Neural progenitor cell (in vitro differentiated cells): ENCODE data around the gene SNX11. TPM values are rescaled to one million over a fixed set of nuclear protein-coding genes. Genes with fewer than 3 reads are reported as not detected.
"Not testable (repeated sequence)": the region's sequence is repeated elsewhere in the genome, so short reads cannot be mapped to it uniquely, and the experiment has no call there.

Source experiments
- DNase-seq: peaks from one replicate; pipeline ENCODE4 v3.0.0-alpha.2; 2016; ENCODE audit warnings: low spot score
- H2AFZ ChIP-seq: fragments of 200-600 bp; sonication (generic); replicated peaks from 2 replicates; pipeline ENCODE4 v1.6.1; 2016; ENCODE audit warnings: antibody characterized with exemption
- H3F3A ChIP-seq: fragments of 200-600 bp; sonication (generic); 2 replicates; pipeline ENCODE4 v1.6.1; 2016; ENCODE audit warnings: antibody characterized with exemption, low read depth
- H3K27ac ChIP-seq: fragments of 200-600 bp; sonication (generic); 2 replicates; pipeline ENCODE4 v1.5.1; 2016; ENCODE audit warnings: mild to moderate bottlenecking
- H3K27me3 ChIP-seq: fragments of 200-600 bp; sonication (generic); 2 replicates; pipeline ENCODE4 v1.6.1; 2016; ENCODE audit warnings: mild to moderate bottlenecking, moderate library complexity
- H3K36me3 ChIP-seq: fragments of 200-600 bp; sonication (generic); 2 replicates; pipeline ENCODE4 v1.5.1; 2016
- H3K4me1 ChIP-seq: fragments of 200-600 bp; sonication (generic); 2 replicates; pipeline ENCODE4 v1.6.1; 2016; ENCODE audit warnings: mixed run types
- H3K4me2 ChIP-seq: fragments of 200-600 bp; sonication (generic); 2 replicates; pipeline ENCODE4 v1.6.1; 2016
- H3K4me3 ChIP-seq: fragments of 200-600 bp; sonication (generic); 2 replicates; pipeline ENCODE4 v1.5.1; 2016
- H3K79me2 ChIP-seq: fragments of 200-600 bp; sonication (generic); 2 replicates; pipeline ENCODE4 v1.6.1; 2016; ENCODE audit warnings: low read depth
- H3K9ac ChIP-seq: fragments of 200-600 bp; sonication (generic); 2 replicates; pipeline ENCODE4 v1.6.1; 2016
- H3K9me3 ChIP-seq: fragments of 200-600 bp; sonication (generic); 2 replicates; pipeline ENCODE4 v1.5.1; 2016; ENCODE audit warnings: low read depth
- H4K20me1 ChIP-seq: fragments of 200-600 bp; sonication (generic); 2 replicates; pipeline ENCODE4 v1.6.1; 2016; ENCODE audit warnings: low read depth
- H3K27ac Mint-ChIP-seq: 3 replicates; pipeline ENCODE4 v1.8.0; 2021; ENCODE audit warnings: mixed read lengths
- H3K27me3 Mint-ChIP-seq: 2 replicates; pipeline ENCODE4 v1.8.0; 2022; ENCODE audit warnings: low read depth, mild to moderate bottlenecking, inconsistent platforms, moderate library complexity, mixed read lengths; ENCODE audit not compliant: insufficient read depth
- H3K36me3 Mint-ChIP-seq: 3 replicates; pipeline ENCODE4 v1.8.0; 2021; ENCODE audit warnings: mixed read lengths
- H3K4me1 Mint-ChIP-seq: 3 replicates; pipeline ENCODE4 v1.8.0; 2021; ENCODE audit warnings: mixed read lengths
- H3K4me3 Mint-ChIP-seq: 3 replicates; pipeline ENCODE4 v1.8.0; 2021; ENCODE audit warnings: mild to moderate bottlenecking, moderate library complexity, mixed read lengths
- H3K9me3 Mint-ChIP-seq: 3 replicates; pipeline ENCODE4 v1.8.0; 2020; ENCODE audit warnings: mixed read lengths
- EZH2 ChIP-seq: fragments of 200-600 bp; sonication (generic); IDR thresholded peaks from 2 replicates; pipeline ENCODE4 v1.6.1; 2017; ENCODE audit warnings: antibody characterized with exemption, mild to moderate bottlenecking, moderate library complexity
- EZH2phosphoT487 ChIP-seq: fragments of 200-600 bp; sonication (generic); IDR thresholded peaks from 2 replicates; pipeline ENCODE4 v1.6.1; 2017; ENCODE audit warnings: antibody characterized with exemption
- total RNA-seq: library from RNA; depleted of rRNA; stranded (reverse); fragments of >200 nt; gene quantifications from 2 replicates; pipeline ENCODE4 v1.2.3, GENCODE V29; 2015; ENCODE audit warnings: low replicate concordance
- TF ChIP-seq, protein P1 (sequence below): fragments of 200-600 bp; sonication (generic); IDR thresholded peaks from 2 replicates; pipeline ENCODE4 v1.5.1; 2017; ENCODE audit warnings: antibody characterized with exemption, mild to moderate bottlenecking

Gene SNX11
- total RNA-seq, 1 donor from 2014 or later, result 23.4 TPM

DNA sequence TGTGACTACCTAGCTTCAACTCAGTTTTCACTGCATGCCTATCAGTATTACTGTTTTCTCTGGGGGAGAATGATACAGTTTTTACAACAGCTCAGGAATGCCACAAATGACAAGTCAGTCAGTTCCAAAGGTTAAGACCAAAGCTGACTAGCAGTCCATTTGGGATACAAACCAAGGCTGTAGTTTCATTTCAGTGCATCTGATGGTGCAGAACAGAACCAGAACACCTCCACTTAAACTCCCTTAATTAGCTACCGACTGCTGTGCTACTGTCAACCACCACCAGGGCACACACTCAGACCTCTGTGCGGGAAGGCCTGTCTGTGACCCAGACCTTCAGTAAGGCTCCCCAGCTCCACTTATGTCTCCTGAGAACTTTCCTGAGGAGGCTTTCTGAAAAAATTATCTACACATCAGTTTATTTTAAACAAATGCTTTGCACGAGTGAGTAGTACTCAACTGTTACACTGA is 39.0 kb upstream of the SNX11 start:
- TF ChIP-seq, protein P1, sequence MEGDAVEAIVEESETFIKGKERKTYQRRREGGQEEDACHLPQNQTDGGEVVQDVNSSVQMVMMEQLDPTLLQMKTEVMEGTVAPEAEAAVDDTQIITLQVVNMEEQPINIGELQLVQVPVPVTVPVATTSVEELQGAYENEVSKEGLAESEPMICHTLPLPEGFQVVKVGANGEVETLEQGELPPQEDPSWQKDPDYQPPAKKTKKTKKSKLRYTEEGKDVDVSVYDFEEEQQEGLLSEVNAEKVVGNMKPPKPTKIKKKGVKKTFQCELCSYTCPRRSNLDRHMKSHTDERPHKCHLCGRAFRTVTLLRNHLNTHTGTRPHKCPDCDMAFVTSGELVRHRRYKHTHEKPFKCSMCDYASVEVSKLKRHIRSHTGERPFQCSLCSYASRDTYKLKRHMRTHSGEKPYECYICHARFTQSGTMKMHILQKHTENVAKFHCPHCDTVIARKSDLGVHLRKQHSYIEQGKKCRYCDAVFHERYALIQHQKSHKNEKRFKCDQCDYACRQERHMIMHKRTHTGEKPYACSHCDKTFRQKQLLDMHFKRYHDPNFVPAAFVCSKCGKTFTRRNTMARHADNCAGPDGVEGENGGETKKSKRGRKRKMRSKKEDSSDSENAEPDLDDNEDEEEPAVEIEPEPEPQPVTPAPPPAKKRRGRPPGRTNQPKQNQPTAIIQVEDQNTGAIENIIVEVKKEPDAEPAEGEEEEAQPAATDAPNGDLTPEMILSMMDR, result peak; percentile 39
- no peak for TF ChIP-seq EZH2
- H3K9ac ChIP-seq, result no peak overlapping the region

DNA sequence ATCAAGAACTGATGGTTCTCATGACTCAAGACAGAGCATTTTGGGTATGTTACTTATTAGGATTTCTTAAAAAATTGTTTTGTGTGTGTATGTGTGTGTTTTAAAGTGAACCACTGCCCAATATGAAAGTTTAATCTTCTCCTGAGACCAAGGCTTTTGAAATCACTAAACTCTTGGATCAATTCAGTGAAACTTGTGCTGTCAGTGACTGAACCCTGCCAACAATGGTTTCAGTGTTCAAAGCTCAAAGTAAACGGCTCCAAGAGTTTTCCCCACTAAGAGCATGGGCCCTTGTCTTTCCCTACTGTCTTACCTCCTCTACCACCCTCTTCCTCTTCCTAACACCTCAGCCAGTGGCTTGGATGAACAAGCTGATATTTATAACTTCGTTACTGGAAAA is 37.4 kb upstream of the SNX11 start:
- H3K27ac ChIP-seq, result no peak overlapping the region
- Mint-ChIP-seq H3K4me1 (peaks cover 13% of the 10 kb centered on the region), H3K4me3 (no peak overlapping the region), H3K27me3 (no peaks in the 10 kb centered on the region), H3K36me3 (peaks cover 29% of the 10 kb centered on the region), H3K9me3 (no peaks in the 10 kb centered on the region), H3K27ac (no peak overlapping the region)
- peaks cover 50% of the 10 kb centered on the region for H4K20me1 ChIP-seq
- H3K9ac ChIP-seq, result no peak overlapping the region
- H3K27me3 ChIP-seq, result no peaks in the 10 kb centered on the region
- H3K4me2 ChIP-seq, result no peak overlapping the region
- H3K4me3 ChIP-seq, result no peak overlapping the region
- TF ChIP-seq, protein P1, result no peak
- no peak for TF ChIP-seq EZH2phosphoT487
- TF ChIP-seq EZH2, result no peak
- peaks cover 18% of the 10 kb centered on the region for H3K79me2 ChIP-seq
- H3F3A ChIP-seq, result peaks cover 71% of the 10 kb centered on the region
- H2AFZ ChIP-seq, result no peak overlapping the region
- no peaks in the 10 kb centered on the region for H3K9me3 ChIP-seq
- H3K36me3 ChIP-seq, result peaks cover 3% of the 10 kb centered on the region
- H3K4me1 ChIP-seq, result no peaks in the 10 kb centered on the region
- no peak for DNase-seq

More for the DNA sequence above, 39.0 kb upstream of the SNX11 start:
- DNase-seq, result no peak
- Mint-ChIP-seq H3K27me3 (no peaks in the 10 kb centered on the region), H3K27ac (no peak overlapping the region), H3K36me3 (peaks cover 32% of the 10 kb centered on the region), H3K4me3 (no peak overlapping the region), H3K4me1 (peaks cover 13% of the 10 kb centered on the region), H3K9me3 (no peaks in the 10 kb centered on the region)
- Histone ChIP-seq H3K4me1 (no peaks in the 10 kb centered on the region), H3K27ac (no peak overlapping the region), H3K27me3 (no peaks in the 10 kb centered on the region), H2AFZ (no peak overlapping the region), H3K4me3 (no peak overlapping the region), H3K4me2 (no peak overlapping the region), H4K20me1 (peaks cover 48% of the 10 kb centered on the region), H3K36me3 (peaks cover 3% of the 10 kb centered on the region), H3K9me3 (no peaks in the 10 kb centered on the region), H3K79me2 (peaks cover 18% of the 10 kb centered on the region), H3F3A (peaks cover 70% of the 10 kb centered on the region)

DNA sequence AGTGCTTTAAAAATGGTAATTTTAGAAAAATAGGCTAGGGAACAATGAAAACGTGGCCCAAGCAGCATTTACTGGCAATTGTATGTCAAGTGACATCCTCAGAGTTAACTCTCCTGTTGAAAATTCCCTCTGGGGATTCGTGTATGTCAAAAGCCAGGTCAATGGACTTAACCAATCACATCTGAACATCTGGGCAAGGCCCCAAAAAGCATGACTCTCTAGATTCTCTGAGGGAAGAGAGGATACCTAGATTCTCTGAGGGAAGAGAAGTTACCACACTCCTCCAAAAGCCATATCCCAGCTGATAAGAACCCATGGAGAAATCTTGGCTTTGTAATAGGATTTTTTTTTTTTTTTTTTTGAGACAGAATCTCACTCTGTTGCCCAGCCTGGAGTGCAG is 35.9 kb upstream of the SNX11 start:
- Histone ChIP-seq H3K27me3 (no peaks in the 10 kb centered on the region), H3K27ac (no peak overlapping the region), H4K20me1 (peaks cover 47% of the 10 kb centered on the region), H3K4me3 (no peak overlapping the region), H3K4me1 (no peaks in the 10 kb centered on the region), H3K9me3 (no peaks in the 10 kb centered on the region), H3K4me2 (no peak overlapping the region), H3F3A (peaks cover 80% of the 10 kb centered on the region), H3K79me2 (peaks cover 18% of the 10 kb centered on the region), H2AFZ (no peak overlapping the region), H3K9ac (no peak overlapping the region), H3K36me3 (peaks cover 11% of the 10 kb centered on the region)
- H3K9me3 Mint-ChIP-seq, result no peaks in the 10 kb centered on the region
- DNase-seq, result no peak
- TF ChIP-seq, protein P1, result no peak
- H3K27ac Mint-ChIP-seq, result no peak overlapping the region
- H3K4me3 Mint-ChIP-seq, result no peak overlapping the region
- H3K27me3 Mint-ChIP-seq, result no peaks in the 10 kb centered on the region
- H3K36me3 Mint-ChIP-seq, result peaks cover 26% of the 10 kb centered on the region
- peaks cover 5% of the 10 kb centered on the region for H3K4me1 Mint-ChIP-seq

DNA sequence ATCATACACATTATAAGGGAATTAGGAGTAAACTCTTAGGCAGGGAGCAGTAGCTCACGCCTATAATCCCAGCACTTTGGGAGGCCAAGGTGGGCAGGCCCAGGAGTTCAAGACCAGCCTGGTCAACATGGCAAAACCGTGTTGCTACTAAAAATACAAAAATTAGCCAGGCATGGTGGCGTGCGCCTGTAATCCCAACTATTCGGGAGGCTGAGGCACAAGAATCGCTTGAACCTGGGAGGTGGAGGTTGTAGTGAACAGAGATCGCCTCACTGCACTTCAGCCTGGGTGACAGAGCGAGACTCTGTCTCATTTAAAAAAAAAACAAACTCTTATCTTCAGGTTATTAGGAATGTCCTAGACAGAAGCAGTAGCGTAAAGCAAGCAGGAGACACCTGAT is 34.8 kb upstream of the SNX11 start:
- peaks cover 11% of the 10 kb centered on the region for H3K36me3 ChIP-seq
- H3K27me3 Mint-ChIP-seq, H3K9me3 ChIP-seq, H3K27ac ChIP-seq, H2AFZ ChIP-seq, H3K9ac ChIP-seq, H3K9me3 Mint-ChIP-seq, H3K4me3 Mint-ChIP-seq, H3K4me1 ChIP-seq, H3K4me3 ChIP-seq, H3K4me1 Mint-ChIP-seq, DNase-seq, H3K27ac Mint-ChIP-seq, H3K27me3 ChIP-seq, H3K4me2 ChIP-seq: not testable (repeated sequence)
- peaks cover 24% of the 10 kb centered on the region for H3K79me2 ChIP-seq
- H4K20me1 ChIP-seq, result peaks cover 44% of the 10 kb centered on the region
- peaks cover 71% of the 10 kb centered on the region for H3F3A ChIP-seq
- H3K36me3 Mint-ChIP-seq, result peaks cover 25% of the 10 kb centered on the region

DNA sequence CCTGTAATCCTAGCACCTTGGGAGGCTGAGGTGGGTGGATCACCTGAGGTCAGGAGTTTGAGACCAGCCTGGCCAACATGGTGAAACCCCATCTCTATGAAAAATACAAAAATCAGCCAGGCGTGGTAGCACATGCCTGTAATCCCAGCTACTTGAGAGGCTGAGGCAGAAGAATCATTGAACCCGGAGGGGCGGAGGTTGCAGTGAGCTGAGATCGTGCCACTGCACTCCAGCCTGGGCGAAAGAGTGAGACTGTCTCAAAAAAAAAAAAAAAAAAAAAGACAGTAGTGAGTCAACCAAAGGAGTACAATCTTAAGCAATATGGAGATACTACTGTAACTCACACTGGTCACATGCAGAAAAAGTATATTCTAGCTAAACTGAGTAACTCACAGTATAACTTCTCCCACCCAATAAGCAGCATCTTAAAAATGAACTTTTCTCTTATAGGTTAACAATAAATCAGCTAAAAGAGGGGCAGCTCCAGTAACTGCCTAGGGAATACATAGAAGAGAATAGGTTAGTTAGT is 33.9 kb upstream of the SNX11 start:
- H3K4me3 Mint-ChIP-seq, DNase-seq, H3K4me1 ChIP-seq, H3K9me3 Mint-ChIP-seq, H3K27me3 Mint-ChIP-seq, H3K9me3 ChIP-seq, H3K4me2 ChIP-seq, H3K4me3 ChIP-seq, H2AFZ ChIP-seq, H3K9ac ChIP-seq, H3K27ac ChIP-seq, H3K27ac Mint-ChIP-seq, H3K4me1 Mint-ChIP-seq, H3K27me3 ChIP-seq: not testable (repeated sequence)
- peaks cover 64% of the 10 kb centered on the region for H3F3A ChIP-seq
- peaks cover 41% of the 10 kb centered on the region for H4K20me1 ChIP-seq
- peaks cover 21% of the 10 kb centered on the region for H3K36me3 Mint-ChIP-seq
- H3K36me3 ChIP-seq, result peaks cover 11% of the 10 kb centered on the region
- H3K79me2 ChIP-seq, result peaks cover 32% of the 10 kb centered on the region
